HG03558 (cell line): ENCODE measurements around the gene ESRRG.

Source experiments
- ATAC-seq: cut with Tn5 transposase; IDR thresholded peaks from one replicate; pipeline ENCODE4 v1.9.1; 2021; ENCODE audit warnings: moderate number of reproducible peaks; ENCODE audit not compliant: unreplicated experiment; ENCODE audit errors: extremely low read depth

The ESRRG gene

GRCh38 chr1:216641669-216642460, 81.4 kb downstream of the ESRRG start:
- no peak for ATAC-seq

DNA sequence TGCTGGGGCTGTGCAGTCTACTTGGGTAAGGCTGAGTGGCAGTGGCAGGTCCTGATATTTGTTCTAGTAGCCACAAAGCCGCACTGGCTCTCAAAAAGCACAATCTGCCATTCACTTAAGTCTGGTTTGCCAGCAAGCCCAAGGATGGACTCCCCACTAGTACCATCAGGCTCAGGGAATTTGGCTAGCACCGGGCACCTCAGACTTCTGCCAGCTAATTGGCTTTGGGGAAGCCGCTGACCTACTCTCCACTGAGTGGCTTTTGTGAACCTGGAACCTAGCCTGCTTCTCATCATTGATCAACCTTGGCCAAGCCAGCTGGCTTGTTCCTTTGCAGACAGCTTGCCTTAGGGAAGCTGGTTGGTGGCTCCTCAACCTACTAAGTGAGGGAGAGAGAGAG, 83.1 kb downstream of the ESRRG start:
- ATAC-seq = no peak

DNA sequence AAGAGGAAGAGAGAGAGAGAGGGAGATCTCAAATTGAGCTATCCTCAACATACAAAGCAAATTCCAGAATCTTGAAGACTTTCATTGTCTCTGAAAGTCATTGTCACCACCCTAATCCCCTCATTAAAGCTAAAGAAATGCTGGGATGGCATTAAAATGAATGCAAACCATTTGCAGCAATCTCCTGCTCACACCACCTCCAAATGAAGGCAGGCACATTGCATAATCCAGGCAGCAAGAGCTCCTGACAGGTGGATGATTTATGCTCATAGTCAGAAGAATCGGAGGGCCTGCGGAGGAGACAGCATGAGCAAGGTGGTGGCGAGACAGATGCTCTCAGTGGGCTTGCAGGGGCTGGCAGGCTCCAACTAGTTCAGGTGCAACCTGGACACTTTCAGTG, 90.2 kb downstream of the ESRRG start:
- ATAC-seq = no peak

DNA sequence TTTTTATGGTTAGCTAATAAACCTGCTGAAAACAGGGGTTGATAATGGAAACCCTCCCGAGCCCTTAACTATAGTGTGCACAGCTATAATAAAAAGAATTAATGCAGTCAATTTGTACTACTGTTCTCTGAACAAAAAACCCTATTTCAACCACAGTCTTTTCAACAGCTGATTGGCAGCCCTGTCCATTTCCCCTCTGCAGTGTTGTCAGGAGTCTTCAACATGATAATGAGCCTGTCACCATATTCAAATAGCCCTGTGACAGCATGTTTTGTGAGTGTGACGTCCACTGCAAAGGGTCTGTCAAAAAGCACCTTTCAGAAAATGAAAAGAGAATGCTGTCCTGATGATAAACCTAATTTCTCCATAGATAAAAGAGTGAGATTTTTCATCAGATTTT, 92.7 kb downstream of the ESRRG start:
- ATAC-seq = no peak

GRCh38 chr1:216627252-216627651, 96.0 kb downstream of the ESRRG start:
- ATAC-seq = no peak

GRCh38 chr1:216626394-216627067, 96.7 kb downstream of the ESRRG start:
- ATAC-seq = no peak

DNA sequence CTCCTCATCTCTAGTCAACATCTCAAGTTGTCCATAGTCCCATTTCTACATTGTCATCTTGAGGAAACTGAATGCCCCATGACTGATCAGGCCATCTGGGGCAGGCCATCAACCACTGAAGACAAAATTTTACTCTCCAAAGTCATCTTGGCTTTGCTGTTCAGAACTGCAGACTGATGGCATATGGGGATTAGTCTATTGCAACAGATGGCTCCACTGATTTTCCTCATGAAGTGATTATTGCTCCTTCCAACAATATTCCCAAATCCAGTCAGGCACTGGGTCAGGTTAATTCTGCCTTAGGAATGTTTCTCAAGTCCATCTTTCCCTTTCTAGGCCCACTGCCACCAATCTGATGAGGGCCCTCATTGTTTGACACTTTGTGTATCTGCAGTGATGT, 101.7 kb downstream of the ESRRG start:
- ATAC-seq = no peak

- no peak for ATAC-seq
Observed at GRCh38 chr1:216617081-216617875, 106.0 kb downstream of the ESRRG start.

DNA sequence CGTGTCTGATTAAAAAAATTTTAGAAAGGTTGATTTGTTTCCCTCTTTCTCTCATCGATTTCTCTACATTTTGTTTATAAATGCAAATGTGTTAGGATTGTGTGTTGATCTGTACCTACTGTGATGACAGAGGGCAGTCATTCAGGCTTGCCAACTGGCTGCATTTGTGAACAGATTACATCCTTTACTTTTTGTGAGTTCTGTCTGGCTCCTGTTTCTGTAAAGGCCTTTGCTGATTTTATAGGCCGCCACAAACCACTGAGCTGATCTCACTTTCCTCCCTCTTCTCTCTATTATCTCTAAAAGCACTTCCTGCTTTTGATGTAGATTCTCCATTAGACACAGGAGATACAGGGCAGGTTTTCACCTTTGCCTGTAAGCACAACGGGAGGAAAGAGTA, 106.8 kb downstream of the ESRRG start:
- ATAC-seq = no peak

GRCh38 chr1:216614011-216614934, 109.0 kb downstream of the ESRRG start:
- ATAC-seq = no peak

- no peak for ATAC-seq
Observed at GRCh38 chr1:216612291-216612690, 110.9 kb downstream of the ESRRG start.

- no peak for ATAC-seq
Observed at GRCh38 chr1:216607067-216607697, 116.0 kb downstream of the ESRRG start.

- no peak for ATAC-seq
Observed at GRCh38 chr1:216606047-216606637, 117.1 kb downstream of the ESRRG start.

GRCh38 chr1:216604771-216605170, 118.5 kb downstream of the ESRRG start:
- ATAC-seq = no peak

DNA sequence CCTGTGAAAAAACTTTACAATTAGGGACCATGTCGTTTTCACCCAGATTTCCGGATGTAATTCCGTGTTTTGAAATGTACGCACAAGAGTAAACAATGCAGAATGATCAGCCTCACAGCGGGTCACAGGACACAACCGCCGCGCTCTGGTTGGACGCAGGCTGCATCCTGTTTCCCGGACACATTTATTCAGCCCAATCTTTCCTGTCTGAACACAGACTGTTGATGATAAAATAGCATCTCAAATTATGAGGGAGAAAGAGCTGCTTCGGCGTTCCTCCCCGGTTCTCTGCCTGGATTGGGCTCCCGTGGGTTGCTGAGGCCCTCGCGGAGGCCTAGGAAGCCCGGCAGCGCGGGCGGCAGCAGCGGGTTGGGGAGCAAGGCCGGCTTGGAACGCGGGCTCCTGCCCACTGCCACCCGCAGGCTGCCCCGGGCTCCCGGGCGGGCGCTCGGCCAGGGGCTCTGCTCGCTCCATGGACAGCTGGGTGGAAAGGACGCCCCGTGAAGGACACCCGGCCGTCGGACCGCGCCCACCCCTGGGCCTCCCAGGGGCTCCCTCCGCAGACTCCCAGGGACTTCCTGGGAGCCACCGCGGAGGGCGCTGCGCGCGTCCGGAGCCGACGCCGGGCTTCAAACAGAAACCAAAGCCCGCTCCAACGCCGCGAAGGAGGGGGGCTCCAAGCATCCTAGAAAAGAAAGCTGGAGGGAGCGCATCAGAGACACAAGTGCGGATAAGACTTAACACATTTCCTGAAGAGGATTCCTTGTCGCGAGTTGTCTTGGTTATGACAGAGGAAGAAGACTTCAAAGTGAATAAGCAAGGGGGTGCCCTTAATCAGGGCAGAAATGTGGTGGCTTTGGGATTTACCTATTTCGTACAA, 122.3 kb downstream of the ESRRG start:
- peak; percentile 77 for ATAC-seq

- no peak for ATAC-seq
Observed at GRCh38 chr1:216599851-216600250, 123.4 kb downstream of the ESRRG start.

- no peak for ATAC-seq
Observed at GRCh38 chr1:216598448-216598847, 124.8 kb downstream of the ESRRG start.

GRCh38 chr1:216596281-216596862, 126.9 kb downstream of the ESRRG start:
- ATAC-seq = no peak
